SU-DHL-6 (cell line): Measurements from ENCODE around the gene ATP5F1E.

Experiments used
- H2AFZ ChIP-seq: fragments of 200-600 bp; sonication (generic); 2 replicates; pipeline ENCODE4 v1.6.1; 2014; ENCODE audit warnings: low read depth, mild to moderate bottlenecking, moderate library complexity, mixed read lengths, antibody characterized with exemption, low read length; ENCODE audit not compliant: severe bottlenecking
- H3F3A ChIP-seq: fragments of 200-600 bp; shearing (Covaris generic); 2 replicates; pipeline ENCODE4 v1.6.0; 2016; ENCODE audit warnings: antibody characterized with exemption, mild to moderate bottlenecking; ENCODE audit not compliant: insufficient read depth
- H3K27ac ChIP-seq: fragments of 200-600 bp; sonication (generic); 2 replicates; pipeline ENCODE4 v1.5.1; 2016; ENCODE audit warnings: low read depth, mild to moderate bottlenecking, low read length, moderate library complexity, mixed read lengths
- H3K27me3 ChIP-seq: fragments of 200-600 bp; sonication (generic), shearing (Covaris generic); 2 replicates; pipeline ENCODE4 v1.6.0; 2014; ENCODE audit warnings: mild to moderate bottlenecking, low read length
- H3K36me3 ChIP-seq: fragments of 200-600 bp; sonication (generic); 2 replicates; pipeline ENCODE4 v1.6.1; 2014; ENCODE audit warnings: mild to moderate bottlenecking, low read length, mixed read lengths
- H3K4me2 ChIP-seq: fragments of 300-600, 200-600 bp; shearing (Covaris generic), sonication (generic); 2 replicates; pipeline ENCODE4 v1.6.0; 2014; ENCODE audit warnings: low read length, low read depth, mild to moderate bottlenecking; ENCODE audit not compliant: poor library complexity, severe bottlenecking
- H3K4me3 ChIP-seq: fragments of 200-600 bp; sonication (generic); 2 replicates; pipeline ENCODE4 v1.5.1; 2014; ENCODE audit warnings: antibody characterized with exemption, low read length, mild to moderate bottlenecking, mixed read lengths; ENCODE audit not compliant: insufficient read depth, poor library complexity, severe bottlenecking
- H3K79me2 ChIP-seq: fragments of 200-600 bp; sonication (generic); 2 replicates; pipeline ENCODE4 v1.6.1; 2014; ENCODE audit warnings: mild to moderate bottlenecking, low read length, moderate library complexity; ENCODE audit not compliant: insufficient read depth
- H3K9ac ChIP-seq: fragments of 200-600 bp; sonication (generic); 2 replicates; pipeline ENCODE4 v1.7.0; 2014; ENCODE audit warnings: mild to moderate bottlenecking, low read length
- H3K9me2 ChIP-seq: fragments of 200-600 bp; sonication (generic); replicated peaks from 2 replicates; pipeline ENCODE4 v1.6.1; 2014; ENCODE audit warnings: low read length; ENCODE audit not compliant: insufficient read depth
- H3K9me3 ChIP-seq: fragments of 200-600 bp; sonication (generic); 2 replicates; pipeline ENCODE4 v1.6.1; 2014; ENCODE audit warnings: low read length, mixed read lengths; ENCODE audit not compliant: insufficient read depth
- H4K20me1 ChIP-seq: fragments of 200-600 bp; sonication (generic); 2 replicates; pipeline ENCODE4 v1.6.1; 2014; ENCODE audit warnings: low read depth, mild to moderate bottlenecking, antibody characterized with exemption, low read length, moderate library complexity, mixed read lengths
- EZH2phosphoT487 ChIP-seq: fragments of 200-600 bp; sonication (generic), shearing (Covaris generic); conservative IDR thresholded peaks from 2 replicates; pipeline ENCODE4 v1.6.1; 2018; ENCODE audit warnings: mild to moderate bottlenecking, antibody characterized with exemption, low read length, moderate library complexity, mixed read lengths
- TF ChIP-seq, protein P1 (sequence below): fragments of 200-600 bp; sonication (generic); IDR thresholded peaks from one replicate; pipeline ENCODE4 v1.5.1; 2017; ENCODE audit warnings: antibody characterized with exemption, mild to moderate bottlenecking, low read length, moderate library complexity; ENCODE audit not compliant: insufficient read depth, poor library complexity, severe bottlenecking

ATP5F1E gene

DNA sequence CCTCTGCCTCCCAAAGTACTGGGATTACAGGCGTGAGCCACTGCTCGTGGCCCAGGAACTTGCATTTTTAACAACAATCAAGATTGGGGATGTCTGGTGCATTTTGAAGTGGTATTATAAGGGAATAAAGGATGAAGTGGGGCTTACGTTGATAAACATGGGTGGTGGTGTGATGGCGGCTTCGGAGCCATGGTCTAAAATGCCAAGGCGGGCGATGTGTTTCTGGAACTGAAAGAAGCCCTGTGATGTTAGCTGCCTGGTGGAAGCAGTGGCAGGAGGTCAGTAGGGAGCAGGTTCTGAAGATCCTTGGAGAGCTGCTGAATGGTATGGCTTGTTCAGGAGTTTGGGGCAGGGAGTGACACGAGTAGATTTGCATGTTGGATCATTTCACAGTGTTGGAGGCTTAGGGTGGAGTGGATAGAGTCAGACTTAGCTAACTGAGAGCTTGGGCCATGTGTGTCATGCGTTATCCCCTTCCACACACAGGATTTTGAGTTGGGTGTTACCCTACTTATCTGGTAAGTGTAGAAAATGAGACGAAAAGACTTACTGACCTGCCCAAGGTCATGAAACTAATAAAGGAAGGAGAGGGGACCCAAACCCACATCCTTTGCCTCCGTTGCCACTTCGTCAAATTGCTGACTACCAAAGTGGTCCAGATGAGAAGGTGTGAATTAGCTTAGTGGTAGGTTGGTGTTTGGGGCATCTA lies 49.6 kb downstream of the ATP5F1E start:
- H3K4me2 ChIP-seq = peak overlapping the region; percentile 90

DNA sequence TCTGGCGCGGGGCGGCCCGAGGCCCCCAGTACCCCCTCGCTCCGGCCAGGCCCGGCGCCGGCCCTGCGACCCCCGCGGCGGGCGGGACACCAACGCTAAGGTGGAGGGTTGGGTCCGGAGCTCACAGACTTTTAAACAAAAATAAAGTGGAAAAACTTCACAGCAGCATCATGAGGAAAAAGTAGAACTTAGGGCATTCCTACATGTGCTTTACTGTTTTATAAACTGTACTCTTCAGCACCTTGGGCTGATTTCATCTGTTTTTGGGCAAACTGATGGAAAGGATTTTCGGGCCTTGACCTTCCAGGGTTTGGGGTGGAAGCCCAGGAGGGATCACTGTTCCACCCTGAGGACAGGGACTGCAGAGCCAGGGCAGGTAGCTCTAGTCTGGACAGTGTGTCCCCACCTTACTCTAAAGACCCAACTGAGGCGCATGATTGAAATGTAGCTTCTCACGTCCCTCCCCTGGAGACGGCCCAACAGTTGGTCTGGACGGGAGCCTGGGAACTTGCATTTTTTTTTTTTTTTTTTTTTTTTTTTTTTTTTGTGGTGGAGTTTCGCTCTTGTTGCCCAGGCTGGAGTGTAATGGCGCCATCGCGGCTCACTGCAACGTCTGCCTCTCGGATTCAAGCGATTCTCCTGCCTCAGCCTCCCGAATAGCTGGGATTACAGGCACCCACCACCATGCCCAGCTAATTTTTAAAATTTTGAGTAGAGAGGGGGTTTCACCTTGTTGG lies 50.3 kb downstream of the ATP5F1E start:
- H3K4me2 ChIP-seq = peak overlapping the region; percentile 90
- no peaks in the 10 kb centered on the region for H3K9me3 ChIP-seq
- peak overlapping the region; percentile 89 for H3K9ac ChIP-seq
- H3K9me2 ChIP-seq = no peaks in the 10 kb centered on the region
- H3K4me3 ChIP-seq = peak overlapping the region; percentile 95
- H3K27me3 ChIP-seq = no peaks in the 10 kb centered on the region
- peak overlapping the region; percentile 35 for H2AFZ ChIP-seq
- peaks cover 51% of the 10 kb centered on the region for H3K79me2 ChIP-seq
- peaks cover 5% of the 10 kb centered on the region; the same call in 1 of the 2 replicates for H3F3A ChIP-seq
- TF ChIP-seq, protein P1, sequence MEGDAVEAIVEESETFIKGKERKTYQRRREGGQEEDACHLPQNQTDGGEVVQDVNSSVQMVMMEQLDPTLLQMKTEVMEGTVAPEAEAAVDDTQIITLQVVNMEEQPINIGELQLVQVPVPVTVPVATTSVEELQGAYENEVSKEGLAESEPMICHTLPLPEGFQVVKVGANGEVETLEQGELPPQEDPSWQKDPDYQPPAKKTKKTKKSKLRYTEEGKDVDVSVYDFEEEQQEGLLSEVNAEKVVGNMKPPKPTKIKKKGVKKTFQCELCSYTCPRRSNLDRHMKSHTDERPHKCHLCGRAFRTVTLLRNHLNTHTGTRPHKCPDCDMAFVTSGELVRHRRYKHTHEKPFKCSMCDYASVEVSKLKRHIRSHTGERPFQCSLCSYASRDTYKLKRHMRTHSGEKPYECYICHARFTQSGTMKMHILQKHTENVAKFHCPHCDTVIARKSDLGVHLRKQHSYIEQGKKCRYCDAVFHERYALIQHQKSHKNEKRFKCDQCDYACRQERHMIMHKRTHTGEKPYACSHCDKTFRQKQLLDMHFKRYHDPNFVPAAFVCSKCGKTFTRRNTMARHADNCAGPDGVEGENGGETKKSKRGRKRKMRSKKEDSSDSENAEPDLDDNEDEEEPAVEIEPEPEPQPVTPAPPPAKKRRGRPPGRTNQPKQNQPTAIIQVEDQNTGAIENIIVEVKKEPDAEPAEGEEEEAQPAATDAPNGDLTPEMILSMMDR = no peak
- TF ChIP-seq EZH2phosphoT487 = no peak
- H3K36me3 ChIP-seq = peaks cover 2% of the 10 kb centered on the region
- peaks cover 4% of the 10 kb centered on the region; the same call in 1 of the 2 replicates for H4K20me1 ChIP-seq
- peak overlapping the region; percentile 62 for H3K27ac ChIP-seq

More for the DNA sequence above, 49.6 kb downstream of the ATP5F1E start:
- Histone ChIP-seq H3K4me3 (peak overlapping the region; percentile 95), H3K9me3 (no peaks in the 10 kb centered on the region), H3K9me2 (no peaks in the 10 kb centered on the region), H3K36me3 (peaks cover 10% of the 10 kb centered on the region), H3K27me3 (no peaks in the 10 kb centered on the region), H3K9ac (peak overlapping the region; percentile 89), H4K20me1 (peaks cover 4% of the 10 kb centered on the region; the same call in 1 of the 2 replicates), H3K27ac (no peak overlapping the region), H3F3A (peaks cover 5% of the 10 kb centered on the region; the same call in 1 of the 2 replicates), H2AFZ (no peak overlapping the region), H3K79me2 (peaks cover 51% of the 10 kb centered on the region)
- TF ChIP-seq, protein P1 = no peak
- TF ChIP-seq EZH2phosphoT487 = no peak

DNA sequence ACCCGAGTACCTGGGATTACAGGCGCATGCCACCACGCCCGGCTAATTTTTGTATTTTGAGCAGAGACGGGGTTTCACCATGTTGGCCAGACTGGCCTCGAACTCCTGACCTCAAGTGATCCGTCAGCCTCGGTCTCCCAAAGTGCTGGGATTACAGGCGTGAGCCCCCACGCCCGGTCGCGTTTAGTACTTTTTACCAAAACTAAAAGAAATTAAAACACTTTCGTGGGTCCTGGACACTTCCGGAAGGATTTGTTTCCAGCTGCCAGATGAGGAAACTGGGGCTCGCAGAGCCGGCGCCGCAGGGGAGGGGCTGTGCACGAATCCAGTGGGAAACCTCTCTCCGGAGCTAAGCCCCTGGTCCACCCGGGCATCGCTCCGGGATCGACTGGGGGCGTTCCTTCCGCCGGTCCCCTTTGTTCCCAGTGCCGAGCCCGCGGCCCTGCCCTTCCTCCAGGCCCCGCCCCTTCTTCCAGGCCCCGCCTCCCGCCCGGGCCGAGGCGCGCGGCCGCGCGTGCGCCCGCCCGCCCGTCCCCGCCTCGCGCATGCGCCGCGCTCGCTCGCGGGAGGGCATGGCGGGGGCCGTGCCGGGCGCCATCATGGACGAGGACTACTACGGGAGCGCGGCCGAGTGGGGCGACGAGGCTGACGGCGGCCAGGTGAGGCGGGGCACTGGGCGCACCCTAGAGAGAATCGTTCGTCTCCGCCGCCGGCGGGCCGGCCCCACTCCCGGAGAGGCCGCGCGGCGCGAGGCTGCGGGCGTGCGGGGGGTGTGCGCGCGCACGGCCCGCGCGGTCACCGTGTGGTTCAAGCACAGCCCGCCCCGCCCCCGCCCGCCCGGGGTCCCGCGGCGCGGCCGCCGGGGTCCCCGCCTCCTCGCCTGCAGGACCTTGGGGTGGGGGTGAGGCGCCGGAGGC lies 51.2 kb downstream of the ATP5F1E start, which contains the start of gene NELFCD:
Gene NELFCD (plus strand): TSS at position 546 of the 917 bp plus-strand sequence. CDS start 54 bp downstream, at position 600.
- Histone ChIP-seq H3K4me3 (peak within 1 kb of the TSS; percentile 95), H3K27me3 (no peaks in the 10 kb centered on the region), H4K20me1 (peaks cover 4% of the 10 kb centered on the region; the same call in 1 of the 2 replicates), H3K9me3 (no peaks in the 10 kb centered on the region), H3K36me3 (no peaks in the 10 kb centered on the region; the same call in none of the 2 replicates), H3K4me2 (peak within 1 kb of the TSS; percentile 90), H3K9me2 (no peaks in the 10 kb centered on the region), H2AFZ (peak within 1 kb of the TSS; percentile 89), H3F3A (peaks cover 5% of the 10 kb centered on the region; the same call in 1 of the 2 replicates), H3K79me2 (peaks cover 46% of the 10 kb centered on the region), H3K27ac (peak within 1 kb of the TSS; percentile 62), H3K9ac (peak within 1 kb of the TSS; percentile 89)
- TF ChIP-seq, protein P1 = no peak
- TF ChIP-seq EZH2phosphoT487 = no peak
